ENCODE results near the gene UNC5C. TPM values are rescaled to one million over a fixed set of nuclear protein-coding genes. Genes with fewer than 3 reads are reported as not detected.

The UNC5C gene
- polyA plus RNA-seq, 1 donor (not counting 4 experiments of a cell fraction or from before 2014, with no cell fraction given), result not detected

DNA sequence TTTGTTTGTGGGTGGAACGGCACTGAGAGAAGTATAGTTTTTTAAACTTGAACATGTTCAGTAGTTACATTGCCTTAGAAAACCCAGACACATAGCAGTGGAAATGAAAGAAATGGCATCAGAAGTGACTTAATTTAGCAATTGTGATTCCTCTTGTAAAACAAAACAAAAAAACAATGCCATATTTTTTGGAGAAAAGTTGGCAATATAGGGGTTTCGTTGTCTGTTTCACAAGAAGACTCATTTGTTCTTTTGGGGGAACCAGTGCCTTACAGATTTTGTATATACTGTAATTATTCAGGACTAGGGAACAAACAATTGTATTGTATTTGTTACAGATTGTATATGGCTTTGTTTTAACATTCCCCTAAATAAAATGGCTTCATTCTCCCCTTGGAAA is 390.7 kb downstream of the UNC5C start:
- no peaks in the 10 kb centered on the region for H4K20me1 ChIP-seq (ENCODE audit: control insufficient read depth, extremely low read depth, insufficient read depth, low read length)
- no peaks in the 10 kb centered on the region for H3K36me3 ChIP-seq (ENCODE audit: control insufficient read depth in 2 of 2, extremely low read depth in 1 of 2, insufficient read depth in 2 of 2, low read length in 2 of 2)
- no peaks in the 10 kb centered on the region for H3K4me1 ChIP-seq (ENCODE audit: control insufficient read depth, extremely low read depth, insufficient read depth, low read length)
- no peaks in the 10 kb centered on the region for H3K27me3 ChIP-seq (ENCODE audit: control insufficient read depth, extremely low read depth, insufficient read depth, low read length)
- no peak overlapping the region for H2AFZ ChIP-seq (ENCODE audit: control insufficient read depth, low read length)
- H3K9me3 ChIP-seq (ENCODE audit: control insufficient read depth, low read depth, low read length), result no peaks in the 10 kb centered on the region
- no peak overlapping the region for H3K27ac ChIP-seq (ENCODE audit: control insufficient read depth, insufficient read depth, low read length)
- H3K79me2 ChIP-seq (ENCODE audit: control insufficient read depth, insufficient read depth, low read length), result no peaks in the 10 kb centered on the region
- no peak overlapping the region for H3K4me3 ChIP-seq (ENCODE audit: control insufficient read depth in 2 of 3, extremely low read depth in 1 of 3, insufficient read depth in 2 of 3, low read depth in 1 of 3, low read length in 3 of 3)
- H3K4me2 ChIP-seq (ENCODE audit: control insufficient read depth, extremely low read depth, insufficient read depth, low read depth, low read length), result no peak overlapping the region
- TF ChIP-seq, protein P1, sequence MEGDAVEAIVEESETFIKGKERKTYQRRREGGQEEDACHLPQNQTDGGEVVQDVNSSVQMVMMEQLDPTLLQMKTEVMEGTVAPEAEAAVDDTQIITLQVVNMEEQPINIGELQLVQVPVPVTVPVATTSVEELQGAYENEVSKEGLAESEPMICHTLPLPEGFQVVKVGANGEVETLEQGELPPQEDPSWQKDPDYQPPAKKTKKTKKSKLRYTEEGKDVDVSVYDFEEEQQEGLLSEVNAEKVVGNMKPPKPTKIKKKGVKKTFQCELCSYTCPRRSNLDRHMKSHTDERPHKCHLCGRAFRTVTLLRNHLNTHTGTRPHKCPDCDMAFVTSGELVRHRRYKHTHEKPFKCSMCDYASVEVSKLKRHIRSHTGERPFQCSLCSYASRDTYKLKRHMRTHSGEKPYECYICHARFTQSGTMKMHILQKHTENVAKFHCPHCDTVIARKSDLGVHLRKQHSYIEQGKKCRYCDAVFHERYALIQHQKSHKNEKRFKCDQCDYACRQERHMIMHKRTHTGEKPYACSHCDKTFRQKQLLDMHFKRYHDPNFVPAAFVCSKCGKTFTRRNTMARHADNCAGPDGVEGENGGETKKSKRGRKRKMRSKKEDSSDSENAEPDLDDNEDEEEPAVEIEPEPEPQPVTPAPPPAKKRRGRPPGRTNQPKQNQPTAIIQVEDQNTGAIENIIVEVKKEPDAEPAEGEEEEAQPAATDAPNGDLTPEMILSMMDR (optimal IDR thresholded peaks at IDR 0.05 in 1 of 3, IDR thresholded peaks at IDR 0.05 in 1 of 3, conservative IDR thresholded peaks at IDR 0.05 in 1 of 3; ENCODE audit: extremely low read depth in 1 of 3, insufficient read depth in 2 of 3, low read length in 3 of 3), result no peak
- dilution Hi-C loops (cut with MboI; ENCODE audit: extremely low pct_ligation_motif_present, low sequenced_read_pairs), result no loop called here
- H3K9ac ChIP-seq (ENCODE audit: control insufficient read depth, extremely low read depth, insufficient read depth, low read length), result no peak overlapping the region
- no peak for DNase-seq (ENCODE audit: low read depth, low spot score)
- FAIRE-seq, result no peak
- H3K9me1 ChIP-seq (ENCODE audit: control insufficient read depth, extremely low read depth, insufficient read depth, low read length), result no peaks in the 10 kb centered on the region

DNA sequence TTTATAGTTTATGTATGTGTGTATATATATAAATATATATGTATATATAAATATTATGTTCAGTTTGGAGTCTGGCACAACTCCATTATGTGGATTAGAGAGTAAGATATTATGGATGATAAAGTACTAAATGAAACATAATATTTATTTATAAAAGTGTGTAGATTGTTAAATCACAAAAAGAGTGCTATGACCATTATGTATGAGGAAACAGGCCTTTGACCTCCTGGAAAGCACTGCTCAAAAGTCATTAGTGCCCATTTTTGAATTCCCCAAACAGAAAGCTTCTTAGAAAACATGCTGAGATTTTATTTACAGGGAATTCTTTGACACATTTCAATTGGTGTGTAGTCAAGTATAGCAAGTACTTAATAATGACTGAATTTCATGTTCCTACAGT is 391.2 kb downstream of the UNC5C start:
- FAIRE-seq, result no peak
- dilution Hi-C loops (cut with MboI; ENCODE audit: extremely low pct_ligation_motif_present, low sequenced_read_pairs), result no loop called here

More for the DNA sequence above, 391.2 kb downstream of the UNC5C start:
- Histone ChIP-seq H3K9me3 (ENCODE audit: control insufficient read depth, low read depth, low read length) (no peaks in the 10 kb centered on the region), H3K27ac (ENCODE audit: control insufficient read depth, insufficient read depth, low read length) (no peak overlapping the region), H3K27me3 (ENCODE audit: control insufficient read depth, extremely low read depth, insufficient read depth, low read length) (no peaks in the 10 kb centered on the region), H3K36me3 (ENCODE audit: control insufficient read depth in 2 of 2, extremely low read depth in 1 of 2, insufficient read depth in 2 of 2, low read length in 2 of 2) (no peaks in the 10 kb centered on the region), H3K4me1 (ENCODE audit: control insufficient read depth, extremely low read depth, insufficient read depth, low read length) (no peaks in the 10 kb centered on the region), H3K4me3 (ENCODE audit: control insufficient read depth in 2 of 3, extremely low read depth in 1 of 3, insufficient read depth in 2 of 3, low read depth in 1 of 3, low read length in 3 of 3) (no peak overlapping the region), H3K4me2 (ENCODE audit: control insufficient read depth, extremely low read depth, insufficient read depth, low read depth, low read length) (no peak overlapping the region), H2AFZ (ENCODE audit: control insufficient read depth, low read length) (no peak overlapping the region), H3K9ac (ENCODE audit: control insufficient read depth, extremely low read depth, insufficient read depth, low read length) (no peak overlapping the region), H3K9me1 (ENCODE audit: control insufficient read depth, extremely low read depth, insufficient read depth, low read length) (no peaks in the 10 kb centered on the region), H3K79me2 (ENCODE audit: control insufficient read depth, insufficient read depth, low read length) (no peaks in the 10 kb centered on the region), H4K20me1 (ENCODE audit: control insufficient read depth, extremely low read depth, insufficient read depth, low read length) (no peaks in the 10 kb centered on the region)
- no peak for DNase-seq (ENCODE audit: low read depth, low spot score)
- TF ChIP-seq, protein P1 (optimal IDR thresholded peaks at IDR 0.05 in 1 of 3, IDR thresholded peaks at IDR 0.05 in 1 of 3, conservative IDR thresholded peaks at IDR 0.05 in 1 of 3; ENCODE audit: extremely low read depth in 1 of 3, insufficient read depth in 2 of 3, low read length in 3 of 3), result no peak
- no peak for TF ChIP-seq EZH2 (IDR thresholded peaks at IDR 0.05; ENCODE audit: low read length)

Data from keratinocyte (primary cell).